GM21526 (cell line): ENCODE data around the gene AGO3.
"Not testable (repeated sequence)": the region's sequence is repeated elsewhere in the genome, so short reads cannot be mapped to it uniquely, and the experiment has no call there.

Experiments used
- ATAC-seq: cut with Tn5 transposase; IDR thresholded peaks from one replicate; pipeline ENCODE4 v1.9.1; 2021; ENCODE audit warnings: moderate library complexity; ENCODE audit not compliant: unreplicated experiment, low FRiP score

The AGO3 gene

DNA sequence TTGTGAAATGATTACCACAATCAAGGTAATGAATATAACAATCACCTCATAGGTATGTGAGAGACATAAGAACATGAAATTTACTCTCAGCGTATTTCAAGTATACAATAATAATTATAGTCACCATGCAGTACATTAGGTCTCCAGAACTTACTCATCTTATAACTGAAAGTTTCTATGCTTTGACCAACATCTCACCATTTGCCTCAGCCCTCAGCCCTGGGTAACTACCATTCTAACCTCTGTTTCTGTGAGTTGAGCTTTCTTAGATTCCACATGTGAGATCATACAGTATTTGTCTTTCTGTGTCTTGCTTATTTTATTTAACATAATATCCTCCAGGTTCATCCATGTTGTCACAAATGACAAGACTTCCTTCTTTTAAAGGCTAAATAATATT lies 57.3 kb downstream of the AGO3 start:
- ATAC-seq = no peak

DNA sequence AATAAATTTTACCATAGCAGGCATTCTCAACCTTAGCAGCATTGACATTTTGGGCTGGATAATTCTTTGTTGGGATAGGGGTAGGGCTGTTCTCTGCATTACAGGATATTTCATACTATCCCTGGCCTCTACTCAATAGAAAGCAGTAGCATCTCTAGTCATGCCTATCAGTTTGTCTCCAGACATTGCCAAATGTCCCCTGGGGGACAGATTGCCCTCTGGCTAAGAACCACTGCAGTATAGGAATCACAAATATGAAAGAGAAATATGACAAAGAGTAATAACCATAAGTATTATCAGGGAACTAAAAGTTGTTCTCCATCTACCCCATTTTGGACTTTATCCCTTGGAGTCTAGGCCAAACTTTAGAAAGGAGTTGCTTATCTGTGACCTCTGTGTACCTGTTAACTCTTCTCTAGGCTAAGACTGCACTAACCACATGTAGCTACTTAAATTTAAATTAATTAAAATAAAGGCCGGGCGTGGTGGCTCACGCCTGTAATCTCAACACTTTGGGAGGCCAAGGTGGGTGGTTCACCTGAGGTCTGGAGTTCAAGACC lies 76.1 kb downstream of the AGO3 start:
- no peak for ATAC-seq

DNA sequence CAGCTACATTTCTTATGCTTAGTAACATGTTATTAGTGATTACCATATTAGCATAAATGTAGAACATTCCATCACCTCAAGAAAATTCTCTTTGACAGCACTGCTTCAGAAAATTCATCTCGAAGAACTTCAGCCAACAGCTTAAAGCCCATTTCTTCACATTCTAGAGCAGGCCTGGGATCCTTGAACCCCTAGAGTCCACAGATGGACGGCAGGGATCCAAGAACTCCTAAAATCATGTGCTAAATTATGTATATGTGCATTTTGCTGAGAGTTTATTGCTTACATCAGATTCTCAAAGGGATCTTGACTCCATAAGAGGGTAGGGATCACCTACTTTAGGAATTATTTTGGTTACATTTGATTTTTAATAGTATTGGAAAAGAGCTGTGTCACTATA lies 76.8 kb downstream of the AGO3 start:
- ATAC-seq = no peak

DNA sequence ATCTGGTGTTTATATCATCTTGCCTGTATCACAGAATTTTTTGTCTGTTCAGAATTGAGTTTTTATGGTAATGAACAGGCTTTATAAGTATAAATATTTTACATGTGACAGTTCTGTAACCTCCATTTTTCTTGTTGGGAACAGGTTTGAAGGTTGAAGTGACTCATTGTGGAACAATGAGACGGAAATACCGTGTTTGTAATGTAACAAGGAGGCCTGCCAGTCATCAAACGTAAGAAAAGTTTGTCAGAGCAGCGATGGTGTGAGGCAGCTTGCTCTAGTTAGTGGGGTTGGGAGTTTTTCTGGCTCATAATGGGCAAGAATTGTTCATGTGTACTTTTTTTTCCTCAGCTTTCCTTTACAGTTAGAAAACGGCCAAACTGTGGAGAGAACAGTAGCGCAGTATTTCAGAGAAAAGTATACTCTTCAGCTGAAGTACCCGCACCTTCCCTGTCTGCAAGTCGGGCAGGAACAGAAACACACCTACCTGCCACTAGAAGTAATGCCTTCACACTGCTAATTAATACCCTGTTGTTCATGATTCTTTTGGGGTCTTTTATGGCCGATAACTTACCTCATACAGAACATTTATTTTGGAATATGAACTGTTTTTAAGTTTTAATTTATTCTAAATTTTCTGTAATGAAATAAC lies 77.8 kb downstream of the AGO3 start:
- no peak for ATAC-seq

DNA sequence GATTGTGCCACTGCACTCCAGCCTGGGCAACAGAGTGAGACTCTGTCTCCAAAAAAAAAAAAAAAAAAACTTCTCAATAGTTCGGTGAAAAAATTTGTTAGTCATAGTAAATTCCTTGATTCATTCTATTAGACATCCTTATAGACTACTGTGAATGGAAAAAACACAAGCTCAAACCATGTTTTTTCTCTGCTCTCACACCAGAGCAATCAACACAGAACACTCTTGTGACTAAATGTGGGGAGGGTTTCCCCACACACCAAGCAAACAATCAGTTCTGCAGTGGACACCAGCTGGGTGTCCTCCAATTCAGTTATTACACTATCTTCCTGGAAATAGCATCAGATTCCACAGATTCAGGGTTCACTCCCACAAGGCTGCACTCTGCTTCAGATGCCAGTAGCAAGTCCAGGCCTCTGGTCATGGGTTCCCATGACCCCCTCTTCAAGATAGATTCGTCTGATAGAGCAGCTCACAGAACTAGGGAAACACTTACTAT lies 83.9 kb downstream of the AGO3 start:
- ATAC-seq = no peak

DNA sequence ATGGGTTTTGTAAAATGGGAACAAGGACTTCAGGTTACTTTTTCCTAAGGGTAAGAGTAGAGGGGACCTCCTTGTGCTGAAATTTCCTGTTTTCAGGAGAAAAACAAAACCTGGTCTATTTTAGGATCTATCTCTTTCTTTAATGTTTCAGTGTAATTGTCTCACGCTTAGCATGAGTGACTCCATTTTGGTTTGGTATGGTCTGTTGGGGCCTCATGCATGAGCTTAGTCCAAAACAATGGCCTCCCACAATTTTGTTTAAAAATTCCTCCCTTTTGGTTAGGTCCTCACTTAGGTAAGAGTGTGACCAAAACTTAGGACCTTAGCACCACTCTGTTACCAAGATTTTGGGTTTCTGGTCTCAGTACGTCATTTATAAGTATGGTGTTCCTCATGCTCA lies 85.8 kb downstream of the AGO3 start:
- no peak for ATAC-seq

DNA sequence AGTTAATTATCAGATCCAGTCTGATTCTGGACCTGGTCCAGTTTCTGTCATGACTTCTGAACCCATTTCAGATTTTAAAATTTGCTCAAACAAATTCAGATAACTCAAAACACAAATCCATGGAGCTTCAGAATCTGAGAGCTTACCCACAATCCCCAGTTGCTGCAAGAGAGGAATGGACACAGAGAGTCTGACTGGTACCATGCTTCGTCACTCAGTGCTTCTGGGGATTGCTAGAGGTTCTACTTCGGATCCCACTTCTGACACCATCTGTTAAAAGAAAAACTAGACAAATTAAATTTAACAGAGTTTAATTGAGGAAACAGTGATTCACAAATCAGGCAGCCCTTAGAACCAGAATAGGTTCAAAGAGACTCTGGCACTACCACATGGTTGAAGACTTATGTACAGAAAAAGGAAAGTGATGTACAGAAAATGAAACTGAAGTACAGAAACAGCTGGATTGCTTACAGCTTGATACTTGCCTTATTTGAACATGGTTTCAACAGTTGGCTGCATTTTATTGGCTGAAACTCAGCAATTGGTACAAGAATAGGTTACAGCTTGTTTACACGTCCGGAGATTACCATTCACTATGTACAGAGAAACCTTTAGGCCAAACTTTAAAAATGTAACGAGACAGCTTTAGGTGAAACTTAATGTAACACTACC lies 92.3 kb downstream of the AGO3 start:
- ATAC-seq = peak; percentile 65

DNA sequence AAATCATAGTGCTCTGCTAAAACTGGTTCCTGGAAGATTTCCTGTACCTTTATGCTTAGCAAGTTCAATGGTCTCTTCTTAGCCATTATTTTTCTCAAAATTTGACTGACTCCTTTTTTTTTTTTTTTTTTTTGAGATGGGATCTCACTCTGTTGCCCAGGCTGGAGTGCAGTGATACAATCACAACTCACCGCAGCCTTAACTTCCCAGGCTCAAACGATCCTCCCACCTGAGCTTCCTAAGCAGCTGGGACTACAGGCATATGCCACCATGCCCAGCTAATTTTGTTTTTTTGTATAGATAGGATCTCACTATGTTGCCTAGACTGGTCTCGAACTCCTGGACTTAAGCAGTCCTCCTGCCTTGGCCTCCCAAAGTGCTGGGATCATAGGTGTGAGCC lies 93.1 kb downstream of the AGO3 start:
- ATAC-seq = not testable (repeated sequence)

DNA sequence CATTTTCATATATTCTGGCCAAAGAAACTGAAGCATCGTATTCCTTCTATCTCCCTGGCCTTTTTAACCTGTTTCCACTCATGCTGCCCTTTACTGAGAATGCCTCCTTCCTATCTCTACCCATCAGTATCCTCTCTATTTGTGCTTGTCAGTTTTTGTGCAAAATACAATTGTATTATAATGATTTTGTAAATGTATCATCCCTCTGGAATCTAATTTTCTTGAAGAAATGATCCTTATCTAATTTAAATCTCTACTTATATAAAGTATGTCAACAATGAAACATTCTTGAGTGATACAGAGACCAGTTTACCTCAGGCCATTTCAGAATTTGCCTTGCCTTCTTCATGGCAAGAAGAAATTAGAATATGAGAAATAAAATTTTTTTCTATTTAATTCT lies 93.9 kb downstream of the AGO3 start:
- ATAC-seq = no peak

DNA sequence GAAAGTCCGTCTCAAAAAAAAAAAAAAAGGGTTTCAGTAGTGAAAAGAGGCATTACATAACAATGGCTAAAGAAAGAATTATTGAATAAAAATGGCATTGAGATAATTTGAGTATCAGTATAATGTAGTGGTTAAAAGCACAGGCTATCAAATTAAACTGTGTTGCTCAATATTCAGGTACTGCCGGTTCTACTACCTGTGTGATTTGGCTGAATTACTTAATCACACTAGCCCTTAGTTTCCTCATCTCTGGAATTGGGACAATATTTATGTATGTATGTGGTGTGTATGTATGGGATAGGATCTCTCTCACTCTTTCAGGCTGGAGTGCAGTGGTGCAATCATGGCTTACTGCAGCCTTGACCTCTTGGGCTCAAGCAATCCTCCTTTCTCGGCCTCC lies 96.9 kb downstream of the AGO3 start:
- ATAC-seq = no peak

DNA sequence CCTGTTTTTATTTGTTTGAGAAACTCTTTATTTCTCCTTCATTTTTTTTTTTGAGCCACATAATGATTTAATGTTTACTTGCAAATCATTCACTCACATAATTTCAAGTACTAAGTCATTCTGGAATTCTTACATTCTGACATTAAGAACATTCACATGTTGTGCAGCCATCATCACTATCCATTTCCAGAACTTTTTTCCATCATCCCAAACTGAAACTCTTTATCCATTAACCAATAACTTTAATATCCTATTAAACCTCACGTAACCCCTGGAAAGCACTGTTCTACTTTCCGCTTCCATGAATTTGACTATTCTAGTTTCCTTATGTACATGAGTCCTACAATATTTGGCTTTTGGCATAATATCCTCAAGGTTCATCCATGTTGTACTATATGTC lies 100.5 kb downstream of the AGO3 start:
- no peak for ATAC-seq

DNA sequence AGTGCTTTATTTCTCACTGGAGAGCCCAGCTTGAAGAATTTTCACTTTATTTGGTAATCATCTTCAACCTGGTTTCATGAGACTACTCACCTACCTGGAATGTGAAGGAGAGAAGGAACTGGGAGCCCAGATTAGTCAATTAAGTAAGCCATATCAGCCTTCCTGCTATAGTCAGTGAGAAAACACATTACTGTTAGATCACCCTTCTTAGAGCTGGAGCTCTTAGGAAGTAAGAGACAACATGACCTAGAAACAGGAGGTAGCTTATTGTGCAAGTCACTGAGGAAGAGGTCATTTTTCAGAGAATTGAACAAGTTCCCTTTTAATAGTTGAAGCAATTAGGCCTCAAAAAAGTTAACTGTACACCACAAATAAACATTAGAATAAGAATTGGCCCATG lies 103.8 kb downstream of the AGO3 start:
- ATAC-seq = no peak

DNA sequence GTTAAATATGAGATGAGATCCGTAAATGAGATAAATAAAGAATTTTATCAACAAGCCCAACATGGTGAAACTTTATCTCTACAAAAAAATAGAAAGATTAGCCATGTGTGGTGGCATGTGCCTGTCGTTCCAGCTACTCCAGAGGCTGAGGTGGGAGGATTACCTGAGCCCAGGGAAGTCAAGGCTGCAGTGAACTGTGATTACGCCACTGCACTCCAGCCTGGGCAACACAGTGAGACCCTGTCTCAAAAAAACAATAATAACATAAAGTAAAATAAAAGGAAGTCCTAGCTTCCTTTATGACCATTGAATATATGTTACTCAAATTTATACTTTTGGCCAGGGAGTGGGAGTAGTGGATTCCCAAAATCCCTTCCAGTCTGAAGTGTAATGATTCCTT lies 104.2 kb downstream of the AGO3 start:
- ATAC-seq = no peak

DNA sequence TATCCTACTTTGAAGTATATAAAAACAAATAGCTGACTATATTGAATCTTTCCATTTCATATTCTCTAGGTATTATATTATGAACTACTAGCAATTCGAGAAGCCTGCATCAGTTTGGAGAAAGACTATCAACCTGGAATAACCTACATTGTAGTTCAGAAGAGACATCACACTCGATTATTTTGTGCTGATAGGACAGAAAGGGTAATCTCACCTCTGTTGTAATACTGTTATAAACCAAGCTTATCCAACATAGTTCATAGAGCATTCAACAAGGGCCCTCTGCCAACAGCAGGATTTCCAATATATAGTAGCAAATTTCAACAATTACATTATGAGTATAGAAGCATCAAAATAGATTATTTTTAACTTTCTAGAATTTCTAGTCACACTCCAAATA lies 109.3 kb downstream of the AGO3 start:
- ATAC-seq = no peak

DNA sequence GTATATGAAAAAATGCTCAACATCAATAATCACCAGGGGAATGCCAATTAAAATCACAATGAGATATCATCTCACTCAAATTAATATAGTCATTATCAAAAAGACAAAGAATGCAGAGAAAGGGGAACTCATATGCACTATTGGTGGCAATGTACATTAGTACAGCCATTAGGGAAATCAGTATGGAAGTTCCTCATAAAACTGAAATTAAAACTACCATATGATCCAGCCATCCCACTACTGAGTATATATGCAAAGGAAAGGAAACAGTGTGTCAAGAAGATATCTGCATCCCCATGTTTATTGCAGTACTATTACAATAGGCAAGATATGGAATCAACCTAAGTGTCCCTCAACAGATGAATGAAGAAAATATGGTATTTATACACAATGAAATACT lies 120.9 kb downstream of the AGO3 start:
- no peak for ATAC-seq

DNA sequence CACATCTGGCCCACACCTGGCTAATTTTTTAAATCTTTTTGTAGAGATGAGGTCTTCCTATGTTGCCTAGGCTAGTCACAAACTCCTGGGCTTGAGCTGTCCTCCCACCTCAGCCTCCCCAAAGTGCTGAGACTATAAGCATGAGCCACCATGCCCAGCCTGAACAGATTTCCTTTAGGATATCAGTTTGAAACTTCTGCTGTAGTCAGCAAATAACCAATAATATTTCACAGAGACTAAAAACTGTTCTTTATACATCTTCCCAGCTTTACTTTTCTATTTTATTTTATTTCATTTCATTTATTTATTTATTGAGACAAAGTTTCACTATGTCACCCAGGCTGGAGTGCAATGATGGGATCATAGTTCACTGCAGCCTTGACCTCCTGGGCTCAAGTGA lies 123.1 kb downstream of the AGO3 start:
- ATAC-seq = no peak

DNA sequence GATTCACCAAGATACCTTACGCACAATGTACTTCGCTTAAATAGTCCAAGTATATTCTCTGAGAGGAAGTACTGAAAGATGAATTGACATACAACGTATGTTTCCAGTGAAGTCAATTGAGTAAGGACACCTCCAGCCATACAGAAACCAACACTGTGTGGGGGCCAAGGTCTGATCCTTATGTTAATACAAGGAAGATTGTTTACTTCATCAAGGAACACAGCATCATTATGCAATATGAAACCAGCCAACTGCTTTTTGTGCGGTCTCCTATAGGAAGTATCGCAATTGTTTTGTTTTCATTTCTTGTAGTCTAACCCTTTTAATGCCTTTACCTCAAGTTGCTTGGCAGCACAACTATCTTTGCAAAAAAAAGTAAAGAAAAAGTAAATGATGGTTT lies 124.8 kb downstream of the AGO3 start:
- ATAC-seq = no peak

DNA sequence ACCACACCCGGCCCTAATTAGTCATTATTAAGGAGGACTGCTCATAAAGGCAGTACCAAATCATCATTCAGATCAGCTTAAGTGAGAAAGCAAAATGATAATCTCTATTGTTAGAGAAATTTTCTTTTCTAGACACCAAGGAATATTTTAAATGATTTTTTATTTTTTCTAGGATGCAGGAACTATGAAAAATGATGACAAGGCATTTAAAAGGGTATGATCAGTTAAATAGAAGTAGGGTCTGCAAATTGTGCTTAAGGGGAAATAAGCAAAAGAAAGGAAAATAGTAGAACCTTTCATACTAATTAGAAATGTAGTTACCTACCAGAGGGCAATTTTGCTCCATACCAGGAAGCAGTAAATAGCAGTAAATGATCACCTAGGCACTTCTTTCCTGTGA lies 131.4 kb downstream of the AGO3 start:
- ATAC-seq = no peak

DNA sequence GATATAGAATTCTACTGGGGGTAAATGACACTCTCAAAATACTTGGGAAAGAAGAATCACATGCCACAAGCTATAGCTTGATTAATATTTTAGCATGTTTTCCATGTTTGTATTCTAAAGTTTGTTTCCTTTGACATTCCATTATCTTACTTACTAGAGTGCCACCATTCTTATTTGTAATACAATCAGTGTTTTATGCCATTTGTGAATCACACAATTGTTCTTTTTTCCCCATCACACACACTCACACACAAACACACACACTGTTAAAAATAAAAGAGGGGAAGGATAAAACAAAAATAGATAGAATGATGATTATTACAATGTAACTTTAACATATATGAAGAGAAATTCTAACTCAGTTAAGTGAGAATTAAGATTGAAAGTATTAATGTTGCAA lies 137.0 kb downstream of the AGO3 start:
- no peak for ATAC-seq

DNA sequence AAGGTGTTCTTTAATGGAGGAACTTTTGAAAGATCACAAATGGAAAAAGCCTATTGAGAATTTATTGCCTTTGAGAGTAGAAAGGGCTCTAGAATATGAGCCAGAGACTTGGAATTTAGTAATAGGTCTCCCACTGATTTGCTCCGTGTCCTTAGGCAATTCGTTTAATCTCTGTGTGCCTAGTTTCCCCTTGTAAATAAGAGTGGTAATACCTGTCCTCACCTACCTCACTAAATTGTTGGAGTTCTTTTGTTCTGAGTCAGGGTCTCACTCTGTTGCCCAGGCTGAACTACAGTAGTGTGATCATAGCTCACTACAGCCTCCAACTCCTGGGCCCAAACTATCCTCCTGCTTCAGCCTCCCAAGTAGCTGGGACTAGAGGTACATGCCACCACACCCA lies 138.0 kb downstream of the AGO3 start:
- ATAC-seq = no peak

DNA sequence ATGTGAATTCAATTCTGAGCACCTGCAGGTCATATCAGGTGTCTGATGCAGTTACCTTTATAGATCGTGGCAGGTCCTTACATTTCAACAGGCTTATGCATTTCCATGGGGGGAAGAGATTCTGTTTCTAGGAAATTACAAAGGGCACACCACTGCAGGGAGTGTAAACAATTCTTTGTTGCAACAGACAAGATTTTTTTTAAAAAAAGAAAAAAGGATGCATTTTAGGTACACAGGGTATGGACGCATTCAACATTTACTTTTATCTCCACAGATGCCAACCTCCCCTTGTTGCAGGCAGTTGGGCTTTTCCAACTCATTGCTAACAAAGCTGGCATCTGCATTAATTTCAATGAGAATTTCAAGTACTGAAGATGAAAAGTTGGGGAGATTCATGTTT lies 139.4 kb downstream of the AGO3 start:
- no peak for ATAC-seq

DNA sequence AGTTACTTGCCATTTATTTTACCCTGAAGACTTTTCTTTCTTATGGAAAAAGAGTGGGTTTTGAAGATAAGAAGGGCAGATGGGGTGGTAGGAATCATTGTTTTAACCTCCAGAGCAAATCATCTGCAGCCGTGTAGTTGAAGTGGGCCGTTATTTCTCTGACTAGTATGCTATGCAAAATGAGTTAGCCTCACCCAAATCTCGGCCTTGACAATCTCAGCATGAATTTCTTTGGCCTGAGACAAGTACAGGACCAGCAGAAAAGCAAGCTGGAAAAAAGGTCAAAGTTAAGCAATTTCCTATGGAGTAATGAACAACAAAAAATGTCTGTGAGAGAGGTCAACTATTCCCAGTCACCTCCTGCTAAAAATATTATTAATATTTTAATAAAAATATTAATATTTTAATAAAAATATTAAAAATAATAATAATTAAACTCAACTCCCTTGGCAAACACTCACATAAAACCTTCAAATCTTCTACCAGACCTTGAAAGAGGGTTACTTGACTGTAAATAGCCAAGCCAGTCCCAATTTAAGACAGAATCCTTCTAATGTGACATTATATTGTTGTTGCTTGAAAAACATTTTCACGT lies 146.2 kb downstream of the AGO3 start:
- ATAC-seq = no peak
